Colonic mucosa (tissue), 4 donors: ENCODE data around the gene PRKCE. TPM values are rescaled to one million over a fixed set of nuclear protein-coding genes. Genes with fewer than 3 reads are reported as not detected.

Source experiments
- DNase-seq: peaks from one replicate; pipeline ENCODE4 v3.0.0-alpha.2; 2020
- H3K27ac ChIP-seq: fragments of 200-600 bp; one replicate; pipeline ENCODE4 v1.8.0; 2021
- H3K27me3 ChIP-seq: fragments of 200-600 bp; one replicate; pipeline ENCODE4 v1.8.0; 2021
- H3K36me3 ChIP-seq: fragments of 200-600 bp; one replicate; pipeline ENCODE4 v1.8.0; 2021
- H3K4me1 ChIP-seq: fragments of 200-600 bp; one replicate; pipeline ENCODE4 v1.8.0; 2021; ENCODE audit warnings: mild to moderate bottlenecking
- H3K4me3 ChIP-seq: fragments of 200-600 bp; one replicate; pipeline ENCODE4 v1.8.0; 2021
- H3K9ac ChIP-seq, 2 donors: one replicate each; pipeline ENCODE4 v1.7.0; 2013; ENCODE audit warnings: control low read depth in 2 of 2, low read depth in 2 of 2, low read length in 2 of 2
- H3K9me3 ChIP-seq: fragments of 200-600 bp; one replicate; pipeline ENCODE4 v1.8.0; 2021
- CTCF ChIP-seq: fragments of 200-600 bp; IDR thresholded peaks from one replicate; pipeline ENCODE4 v1.8.0; 2022; ENCODE audit warnings: antibody characterized with exemption, mild to moderate bottlenecking
- intact Hi-C: fragments of 100-400 bp; cut with DNase I; formaldehyde crosslinking; loops from one replicate; pipeline ENCODE4 v1.14.1; 2022
- total RNA-seq, 2 donors: library from RNA; stranded (reverse); fragmentation: NEBNext Ultra II Directional in 1 of 2; extraction: Animal tissue kit (Norgen Biotek cat#: 25700) in 1 of 2; gene quantifications; one replicate each; pipeline ENCODE4 v1.2.1, GENCODE V29; 2021
- donor health status: healthy.
- donor health status: DM: no; HTN: no; CAD: no.
- donor health status: DM: no; HTN: no; CAD: no.

The PRKCE gene
- total RNA-seq, 2 donors from 2014 or later, result 17.5 to 25.8 TPM

- Histone ChIP-seq H3K27ac (no peak overlapping the region), H3K9ac (no peak overlapping the region), H3K27me3 (no peaks in the 10 kb centered on the region), H3K4me3 (no peak overlapping the region), H3K9me3 (no peaks in the 10 kb centered on the region), H3K4me1 (no peaks in the 10 kb centered on the region), H3K36me3 (no peaks in the 10 kb centered on the region)
- intact Hi-C loops, result no loop called here
- TF ChIP-seq CTCF, result no peak
- DNase-seq, result no peak
These were observed 330.6 kb downstream of the PRKCE start for GRCh38 chr2:45982096-45982495.

- Histone ChIP-seq H3K9ac (no peak overlapping the region), H3K4me1 (peaks cover 5% of the 10 kb centered on the region), H3K27ac (no peak overlapping the region), H3K4me3 (no peak overlapping the region), H3K9me3 (no peaks in the 10 kb centered on the region), H3K27me3 (no peaks in the 10 kb centered on the region), H3K36me3 (no peaks in the 10 kb centered on the region)
- TF ChIP-seq CTCF, result no peak
- intact Hi-C loops, result no loop called here
- DNase-seq, result no peak
These were observed 331.7 kb downstream of the PRKCE start for GRCh38 chr2:45983213-45983612.

GRCh38 chr2:45984366-45984765 is 332.9 kb downstream of the PRKCE start:
- Histone ChIP-seq H3K9ac (no peak overlapping the region), H3K27ac (no peak overlapping the region), H3K36me3 (no peaks in the 10 kb centered on the region), H3K27me3 (no peaks in the 10 kb centered on the region), H3K4me3 (no peak overlapping the region), H3K9me3 (no peaks in the 10 kb centered on the region), H3K4me1 (peaks cover 5% of the 10 kb centered on the region)
- intact Hi-C loops, result no loop called here
- no peak for DNase-seq
- TF ChIP-seq CTCF, result no peak

GRCh38 chr2:45984896-45985473 is 333.5 kb downstream of the PRKCE start:
- Histone ChIP-seq H3K4me3 (no peak overlapping the region), H3K9me3 (no peaks in the 10 kb centered on the region), H3K36me3 (no peaks in the 10 kb centered on the region), H3K27me3 (no peaks in the 10 kb centered on the region), H3K4me1 (peaks cover 5% of the 10 kb centered on the region), H3K27ac (no peak overlapping the region), H3K9ac (no peak overlapping the region)
- intact Hi-C loops, result no loop called here
- no peak for TF ChIP-seq CTCF
- no peak for DNase-seq

- Histone ChIP-seq H3K4me1 (peaks cover 11% of the 10 kb centered on the region), H3K9me3 (no peaks in the 10 kb centered on the region), H3K4me3 (no peak overlapping the region), H3K27ac (no peak overlapping the region), H3K9ac (no peak overlapping the region), H3K27me3 (no peaks in the 10 kb centered on the region), H3K36me3 (no peaks in the 10 kb centered on the region)
- DNase-seq, result no peak
- intact Hi-C loops, result no loop called here
- TF ChIP-seq CTCF, result no peak
These were observed 335.0 kb downstream of the PRKCE start for GRCh38 chr2:45986509-45986908.

- TF ChIP-seq CTCF, result no peak
- Histone ChIP-seq H3K4me1 (peaks cover 12% of the 10 kb centered on the region), H3K36me3 (no peaks in the 10 kb centered on the region), H3K9ac (no peak overlapping the region), H3K27ac (no peak overlapping the region), H3K27me3 (no peaks in the 10 kb centered on the region), H3K4me3 (no peak overlapping the region), H3K9me3 (no peaks in the 10 kb centered on the region)
- no peak for DNase-seq
- intact Hi-C loops, result no loop called here
These were observed 336.4 kb downstream of the PRKCE start for GRCh38 chr2:45987856-45988255.
